ENCODE measurements around the gene PDLIM4.

Gene PDLIM4

GRCh38 chr5:132281856-132282614 lies 24.5 kb downstream of the PDLIM4 start:
- ChIA-PET POLR2A (no interaction called here), CTCF (interaction anchor here (0.9 to 4.2 kb wide), 8 partner anchors 9 to 225 kb away, joined by 3 to 23 read pairs (median 6); partner anchors contain the start of gene SLC22A4)
- no peak for DNase-seq (ENCODE audit: extremely low spot score)
- no peak for TF ChIP-seq CTCF (IDR thresholded peaks at IDR 0.05; ENCODE audit: control extremely low read depth, extremely low read depth, low read depth, missing control alignments)

GRCh38 chr5:132283423-132284043 lies 26.0 kb downstream of the PDLIM4 start:
- DNase-seq (ENCODE audit: extremely low spot score) = no peak
- ChIA-PET POLR2A (no interaction called here), CTCF (interaction anchor here (2.4 to 2.8 kb wide), 2 partner anchors 8 to 10 kb away, joined by 8 read pairs; partner anchors contain the start of gene SLC22A4)
- no peak for TF ChIP-seq CTCF (IDR thresholded peaks at IDR 0.05; ENCODE audit: control extremely low read depth, extremely low read depth, low read depth, missing control alignments)

- DNase-seq (ENCODE audit: extremely low spot score) = no peak
- POLR2A ChIA-PET = no interaction called here
- CTCF ChIA-PET = interaction anchor here (5.0 kb wide), 1 partner anchor 15 kb away, joined by 34 read pairs; no protein-coding TSS in a partner anchor
- TF ChIP-seq CTCF (IDR thresholded peaks at IDR 0.05; ENCODE audit: control extremely low read depth, extremely low read depth, low read depth, missing control alignments) = no peak
Measured at GRCh38 chr5:132289097-132289496, 31.6 kb downstream of the PDLIM4 start.

- DNase-seq (ENCODE audit: extremely low spot score) = no peak
- POLR2A ChIA-PET = no interaction called here
- TF ChIP-seq CTCF (IDR thresholded peaks at IDR 0.05; ENCODE audit: control extremely low read depth, extremely low read depth, low read depth, missing control alignments) = no peak
- CTCF ChIA-PET = interaction anchor here (1.3 to 4.8 kb wide), 6 partner anchors 9 to 104 kb away, joined by 3 to 32 read pairs (median 4); no protein-coding TSS in a partner anchor
Measured at GRCh38 chr5:132291026-132291425, 33.5 kb downstream of the PDLIM4 start.

- DNase-seq (ENCODE audit: extremely low spot score) = peak; percentile 77
- CTCF ChIA-PET = interaction anchor here (0.9 to 4.8 kb wide), 15 partner anchors 10 to 233 kb away, joined by 3 to 32 read pairs (median 4); no protein-coding TSS in a partner anchor
- no peak for TF ChIP-seq CTCF (IDR thresholded peaks at IDR 0.05; ENCODE audit: control extremely low read depth, extremely low read depth, low read depth, missing control alignments)
- POLR2A ChIA-PET = interaction anchor here (0.8 to 1.0 kb wide), 3 partner anchors 11 to 197 kb away, joined by 3 read pairs; partner anchors contain the start of gene IRF1
Measured at GRCh38 chr5:132293066-132293991, 35.8 kb downstream of the PDLIM4 start.

Data from GM10248 (cell line).